RWPE1 (cell line): ENCODE data around the gene KRTAP5-4.
"Not testable (repeated sequence)": the region's sequence is repeated elsewhere in the genome, so short reads cannot be mapped to it uniquely, and the experiment has no call there.

Source experiments
- CTCF ChIA-PET: fragments of 350-600 bp; sonication (Branson Sonifier 250); formaldehyde crosslinking; extraction: SDS; loops from one replicate; lab custom pipeline; 2021; lab: Yijun Ruan, JAX
- POLR2A ChIA-PET: fragments of 400-600 bp; formaldehyde crosslinking; extraction: SDS; loops from one replicate; lab custom pipeline; 2020; ENCODE audit warnings: antibody characterized with exemption; ENCODE audit not compliant: low non-redundant PET; lab: Yijun Ruan, JAX
- DNase-seq: peaks from one replicate; pipeline ENCODE4 v3.0.0; 2012; ENCODE audit warnings: low spot score
- H3K27ac ChIP-seq: fragments of 450-650 bp; 2 replicates; pipeline ENCODE4 v1.5.1; 2017
- TF ChIP-seq, protein P1 (sequence below): fragments of 450-650 bp; conservative IDR thresholded peaks from 2 replicates; pipeline ENCODE4 v1.5.1; 2017; ENCODE audit warnings: low read depth, mild to moderate bottlenecking

Gene KRTAP5-4, protein sequence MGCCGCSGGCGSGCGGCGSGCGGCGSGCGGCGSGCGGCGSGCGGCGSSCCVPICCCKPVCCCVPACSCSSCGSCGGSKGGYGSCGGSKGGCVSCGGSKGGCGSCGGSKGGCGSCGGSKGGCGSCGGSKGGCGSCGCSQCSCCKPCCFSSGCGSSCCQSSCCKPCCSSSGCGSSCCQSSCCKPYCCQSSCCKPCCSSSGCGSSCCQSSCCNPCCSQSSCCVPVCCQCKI

DNA sequence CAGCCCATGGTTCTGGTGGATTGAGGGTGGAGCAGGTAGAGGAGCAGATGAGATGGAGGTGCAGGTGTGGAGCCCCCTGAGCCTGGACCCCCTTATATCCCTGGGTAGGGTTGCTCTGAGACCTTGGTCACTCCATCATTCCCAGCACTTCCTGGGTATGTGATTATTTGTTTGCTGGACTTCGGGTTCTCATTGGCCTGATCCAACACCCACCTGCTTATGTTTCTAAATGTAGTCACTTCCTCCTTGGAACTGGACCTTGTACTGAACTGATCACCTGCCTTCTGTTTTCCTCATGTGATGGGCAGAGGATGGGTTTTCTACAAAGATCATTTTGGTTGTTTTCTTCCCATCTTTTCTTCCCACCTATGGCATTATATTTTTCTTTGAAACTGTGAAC is at the start of gene KRTAP5-4:
Gene KRTAP5-4 (minus strand): TSS at position 53 of the 400 bp plus-strand sequence. CDS start 45 bp downstream, at position 8.
- TF ChIP-seq, protein P1, sequence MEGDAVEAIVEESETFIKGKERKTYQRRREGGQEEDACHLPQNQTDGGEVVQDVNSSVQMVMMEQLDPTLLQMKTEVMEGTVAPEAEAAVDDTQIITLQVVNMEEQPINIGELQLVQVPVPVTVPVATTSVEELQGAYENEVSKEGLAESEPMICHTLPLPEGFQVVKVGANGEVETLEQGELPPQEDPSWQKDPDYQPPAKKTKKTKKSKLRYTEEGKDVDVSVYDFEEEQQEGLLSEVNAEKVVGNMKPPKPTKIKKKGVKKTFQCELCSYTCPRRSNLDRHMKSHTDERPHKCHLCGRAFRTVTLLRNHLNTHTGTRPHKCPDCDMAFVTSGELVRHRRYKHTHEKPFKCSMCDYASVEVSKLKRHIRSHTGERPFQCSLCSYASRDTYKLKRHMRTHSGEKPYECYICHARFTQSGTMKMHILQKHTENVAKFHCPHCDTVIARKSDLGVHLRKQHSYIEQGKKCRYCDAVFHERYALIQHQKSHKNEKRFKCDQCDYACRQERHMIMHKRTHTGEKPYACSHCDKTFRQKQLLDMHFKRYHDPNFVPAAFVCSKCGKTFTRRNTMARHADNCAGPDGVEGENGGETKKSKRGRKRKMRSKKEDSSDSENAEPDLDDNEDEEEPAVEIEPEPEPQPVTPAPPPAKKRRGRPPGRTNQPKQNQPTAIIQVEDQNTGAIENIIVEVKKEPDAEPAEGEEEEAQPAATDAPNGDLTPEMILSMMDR, result no peak
- POLR2A ChIA-PET, result no interaction called here
- H3K27ac ChIP-seq, result no peak within 1 kb of the TSS
- DNase-seq, result no peak
- CTCF ChIA-PET, result interaction anchor here (1.1 kb wide), 1 partner anchor 27 kb away, joined by 5 read pairs; no protein-coding TSS in a partner anchor

DNA sequence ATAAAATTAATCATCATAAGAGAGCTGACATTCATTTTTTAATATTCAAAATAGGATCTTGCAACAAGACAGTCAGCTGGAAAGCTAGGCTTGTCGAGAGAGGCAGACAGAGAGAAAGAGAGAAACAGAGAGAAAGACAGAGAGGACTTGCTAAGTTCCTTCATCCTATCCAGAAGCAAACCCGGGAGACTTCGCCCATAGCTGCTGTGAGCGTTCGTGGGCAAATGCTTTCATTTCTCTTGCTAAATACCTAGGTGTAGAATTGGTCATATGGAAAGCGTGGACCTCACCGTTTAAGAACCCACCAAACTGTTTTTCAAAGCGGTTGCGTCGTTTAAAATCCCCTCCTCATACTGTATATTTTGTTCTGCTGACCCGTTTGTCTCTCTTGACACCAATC is 49.7 kb upstream of the KRTAP5-4 start:
- ChIA-PET POLR2A (no interaction called here), CTCF (no interaction called here)
- no peak for DNase-seq
- TF ChIP-seq, protein P1, result no peak
- no peak overlapping the region for H3K27ac ChIP-seq

DNA sequence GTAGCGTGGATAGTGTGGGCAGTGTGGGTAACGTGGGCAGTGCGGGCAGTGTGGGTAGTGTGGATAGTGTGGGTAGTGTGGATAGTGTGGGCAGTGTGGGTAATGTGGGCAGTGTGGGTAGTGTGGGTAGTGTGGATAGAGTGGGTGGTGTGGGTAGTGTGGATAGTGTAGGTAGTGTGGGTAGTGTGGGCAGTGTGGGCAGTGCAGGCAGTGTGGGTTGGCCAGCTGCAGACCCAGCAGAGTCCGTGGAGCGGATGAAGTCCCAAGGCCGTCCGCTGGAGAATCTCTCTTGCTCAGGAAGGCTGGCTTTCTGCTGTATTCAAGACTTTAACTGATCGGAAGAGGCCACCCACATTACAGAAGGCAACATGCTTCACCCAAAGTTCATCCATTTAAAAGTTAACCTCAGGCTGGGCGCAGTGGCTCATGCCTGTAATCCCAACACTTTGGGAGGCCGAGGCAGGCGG is 49.0 kb upstream of the KRTAP5-4 start:
- POLR2A ChIA-PET, result no interaction called here
- CTCF ChIA-PET, result no interaction called here
- TF ChIP-seq, protein P1, result no peak
- DNase-seq, result no peak
- H3K27ac ChIP-seq, result no peak overlapping the region

DNA sequence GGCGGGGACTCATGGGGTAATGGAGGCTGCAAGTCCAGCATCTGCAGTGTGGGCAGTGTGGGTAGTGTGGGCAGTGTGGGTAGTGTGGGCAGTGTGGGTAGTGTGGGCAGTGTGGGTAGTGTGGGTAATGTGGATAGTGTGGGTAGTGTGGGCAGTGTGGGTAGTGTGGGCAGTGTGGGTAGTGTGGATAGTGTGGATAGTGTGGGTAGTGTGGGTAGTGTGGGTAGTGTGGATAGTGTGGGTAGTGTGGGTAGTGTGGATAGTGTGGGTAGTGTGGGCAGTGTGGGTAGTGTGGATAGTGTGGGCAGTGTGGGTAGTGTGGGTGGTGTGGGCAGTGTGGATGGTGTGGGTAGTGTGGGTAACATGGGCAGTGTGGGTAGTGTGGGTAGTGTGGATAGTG is 48.5 kb upstream of the KRTAP5-4 start:
- DNase-seq, H3K27ac ChIP-seq, CTCF ChIA-PET, POLR2A ChIA-PET: not testable (repeated sequence)

DNA sequence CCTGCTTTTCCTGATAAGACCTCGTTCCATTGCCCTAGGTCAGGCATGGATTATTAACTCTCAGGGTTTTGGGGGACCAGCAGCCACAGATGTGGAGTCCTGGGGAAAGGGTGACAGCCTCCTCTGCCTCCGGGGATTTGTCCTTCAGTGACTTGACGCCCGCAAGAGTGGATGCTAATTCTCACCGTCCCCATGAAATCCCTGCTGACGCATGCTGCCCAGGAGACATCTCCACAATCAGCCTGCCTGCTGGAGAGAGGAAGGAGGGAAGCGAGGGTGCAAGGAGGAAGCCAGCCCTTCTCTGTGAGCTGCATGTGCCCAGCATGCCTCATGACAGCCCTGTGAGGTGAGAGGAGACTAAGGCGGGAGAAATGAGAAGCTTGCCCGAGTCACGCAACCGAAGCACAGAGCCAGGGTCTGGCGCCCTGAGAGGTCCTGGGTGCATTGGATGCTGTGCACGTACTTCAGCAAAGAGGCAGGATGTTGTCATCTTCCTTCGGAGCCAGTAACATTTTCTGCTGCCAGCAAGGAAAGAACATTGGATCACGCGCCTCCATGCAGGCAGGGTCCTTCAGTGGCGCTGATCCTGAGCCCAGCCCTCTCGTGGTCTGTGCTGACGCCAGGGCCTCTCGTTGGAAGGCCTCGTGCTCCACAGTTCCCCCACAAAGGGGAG is 47.7 kb upstream of the KRTAP5-4 start:
- TF ChIP-seq, protein P1, result no peak
- H3K27ac ChIP-seq, result no peak overlapping the region
- no peak for DNase-seq
- POLR2A ChIA-PET, result no interaction called here
- CTCF ChIA-PET, result no interaction called here

DNA sequence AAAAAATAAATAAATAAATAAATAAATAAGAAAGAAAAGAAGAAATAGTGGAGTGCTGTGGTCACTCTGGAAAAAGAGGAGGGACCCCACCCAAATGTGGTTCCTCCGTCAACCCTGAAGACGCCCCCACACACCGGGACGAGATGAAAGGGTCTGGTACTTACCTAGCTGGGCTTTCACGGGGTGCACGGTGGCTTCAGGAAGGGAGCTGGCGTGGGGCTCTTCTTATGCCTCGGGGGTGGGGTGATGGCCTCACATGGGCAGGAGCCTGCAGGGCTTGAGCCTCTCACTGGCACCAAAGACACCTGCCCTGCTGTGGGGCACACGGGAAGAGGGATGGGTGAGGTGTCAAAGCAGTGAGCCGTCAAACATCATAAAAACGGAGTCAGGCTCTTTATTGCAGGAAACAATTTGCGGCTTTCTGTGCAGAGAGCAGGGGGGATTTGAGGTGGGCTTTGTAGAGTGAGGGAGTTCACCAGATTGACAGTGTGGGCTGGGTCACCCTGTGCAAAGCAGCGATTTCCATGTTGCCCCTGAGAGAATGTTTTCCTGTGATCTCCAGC is 47.1 kb upstream of the KRTAP5-4 start:
- ChIA-PET CTCF (no interaction called here), POLR2A (no interaction called here)

More for the DNA sequence above, 47.1 kb upstream of the KRTAP5-4 start:
- TF ChIP-seq, protein P1, result no peak
- no peak overlapping the region for H3K27ac ChIP-seq
- no peak for DNase-seq
